Peyer's patch (tissue), 4 donors: Measurements from ENCODE around the gene APOBEC3A.

Source experiments
- POLR2A ChIP-seq, 2 donors: fragments of 450-650 bp; IDR thresholded peaks; one replicate each; pipeline ENCODE4 v1.5.1; 2017; ENCODE audit warnings: antibody characterized with exemption in 2 of 2, mild to moderate bottlenecking in 2 of 2, moderate library complexity in 2 of 2
- TF ChIP-seq, protein P1 (sequence below), 6 experiments: fragments of 450-650 bp in 4 of 6; fragments of 200-600 bp in 2 of 6; sonication (generic) in 1 of 6; IDR thresholded peaks; one replicate each; pipeline ENCODE4 v1.5.1; 2017 to 2019; ENCODE audit warnings: antibody characterized with exemption in 6 of 6, mild to moderate bottlenecking in 3 of 6, moderate library complexity in 1 of 6

DNA sequence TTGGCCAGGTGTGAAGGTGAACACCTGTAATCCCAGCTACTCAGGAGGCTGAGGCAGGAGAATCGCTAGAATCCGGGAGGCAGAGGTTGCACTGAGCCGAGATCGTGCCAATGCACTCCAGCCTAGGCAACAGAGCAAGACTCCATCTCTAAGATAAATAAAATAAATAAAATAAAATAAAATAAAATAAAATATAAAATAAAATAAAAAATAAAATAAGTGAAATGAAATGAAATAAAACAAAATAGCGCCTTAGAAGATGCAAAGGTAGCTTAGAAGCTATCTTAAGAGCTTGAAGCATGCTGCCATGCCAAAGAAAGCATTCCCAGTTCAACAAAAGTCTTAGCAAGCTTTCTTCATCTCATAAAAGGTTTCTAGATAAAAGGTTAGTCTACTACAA lies 49.8 kb downstream of the APOBEC3A start:
- TF ChIP-seq, protein P1, sequence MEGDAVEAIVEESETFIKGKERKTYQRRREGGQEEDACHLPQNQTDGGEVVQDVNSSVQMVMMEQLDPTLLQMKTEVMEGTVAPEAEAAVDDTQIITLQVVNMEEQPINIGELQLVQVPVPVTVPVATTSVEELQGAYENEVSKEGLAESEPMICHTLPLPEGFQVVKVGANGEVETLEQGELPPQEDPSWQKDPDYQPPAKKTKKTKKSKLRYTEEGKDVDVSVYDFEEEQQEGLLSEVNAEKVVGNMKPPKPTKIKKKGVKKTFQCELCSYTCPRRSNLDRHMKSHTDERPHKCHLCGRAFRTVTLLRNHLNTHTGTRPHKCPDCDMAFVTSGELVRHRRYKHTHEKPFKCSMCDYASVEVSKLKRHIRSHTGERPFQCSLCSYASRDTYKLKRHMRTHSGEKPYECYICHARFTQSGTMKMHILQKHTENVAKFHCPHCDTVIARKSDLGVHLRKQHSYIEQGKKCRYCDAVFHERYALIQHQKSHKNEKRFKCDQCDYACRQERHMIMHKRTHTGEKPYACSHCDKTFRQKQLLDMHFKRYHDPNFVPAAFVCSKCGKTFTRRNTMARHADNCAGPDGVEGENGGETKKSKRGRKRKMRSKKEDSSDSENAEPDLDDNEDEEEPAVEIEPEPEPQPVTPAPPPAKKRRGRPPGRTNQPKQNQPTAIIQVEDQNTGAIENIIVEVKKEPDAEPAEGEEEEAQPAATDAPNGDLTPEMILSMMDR (IDR thresholded peaks at IDR 0.05) = no peak
- TF ChIP-seq POLR2A (IDR thresholded peaks at IDR 0.05) = no peak
